ENCODE data around the gene RIC1. TPM values are rescaled to one million over a fixed set of nuclear protein-coding genes. Genes with fewer than 3 reads are reported as not detected.
A peak's percentile ranks its signal among the peaks of the same experiment; 100 is the strongest.

The RIC1 gene
- total and polyA plus RNA-seq, 2 of the 4 experiments (the other 2 are of a cell fraction) = 28.8 to 76.9 TPM

DNA sequence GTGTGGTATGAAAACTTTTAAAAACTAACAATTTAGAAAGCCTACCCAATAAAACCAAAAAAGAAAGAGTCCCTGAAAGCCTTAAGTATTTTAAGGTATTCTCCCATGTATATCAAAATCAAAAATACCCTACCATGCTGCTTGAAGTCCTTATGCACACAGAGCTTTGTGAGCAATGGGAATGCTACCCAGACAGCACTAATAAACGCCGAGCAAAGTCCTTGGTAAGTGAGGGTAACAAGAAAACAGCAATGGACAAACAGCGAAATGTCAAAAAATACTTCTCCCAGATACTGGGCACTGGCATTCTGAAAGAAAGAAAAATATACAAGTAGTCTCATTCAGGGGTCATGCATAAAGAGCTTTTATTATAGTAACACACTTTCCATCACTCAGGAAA, 176.6 kb downstream of the RIC1 start:
- Histone ChIP-seq H4K8ac (ENCODE audit: low read depth in 2 of 2, low read length in 2 of 2) (no peak overlapping the region), H2AFZ (replicated peaks; ENCODE audit: low read length, poor library complexity) (no peak overlapping the region), H3K56ac (ENCODE audit: extremely low read depth, insufficient read depth, low read length) (no peak overlapping the region), H3K4ac (ENCODE audit: low read depth, low read length) (no peak overlapping the region), H2AK5ac (ENCODE audit: low read depth, low read length) (no peak overlapping the region), H3K18ac (ENCODE audit: low read depth, low read length) (no peak overlapping the region), H2BK5ac (ENCODE audit: low read depth, low read length, poor library complexity, severe bottlenecking) (no peak overlapping the region), H3K4me1 (ENCODE audit: control insufficient read depth, insufficient read depth, low read length) (no peaks in the 10 kb centered on the region), H2BK120ac (ENCODE audit: low read depth, low read length) (no peak overlapping the region), H3K9me3 (ENCODE audit: control insufficient read depth, insufficient read depth, low read length) (no peaks in the 10 kb centered on the region), H4K91ac (ENCODE audit: insufficient read depth, low read depth, low read length) (no peak overlapping the region), H3K4me2 (ENCODE audit: low read depth, low read length) (no peak overlapping the region), H3K9ac (ENCODE audit: low read depth, low read length) (no peak overlapping the region), H3K23ac (ENCODE audit: low read depth, low read length) (no peak overlapping the region), H3K27ac (ENCODE audit: insufficient read depth, low read length) (no peak overlapping the region), H3K27me3 (ENCODE audit: control insufficient read depth, insufficient read depth, low read length) (no peaks in the 10 kb centered on the region), H2AK9ac (replicated peaks; ENCODE audit: low read depth, low read length, poor library complexity) (no peak overlapping the region), H3K4me3 (ENCODE audit: insufficient read depth, low read depth, low read length) (no peak overlapping the region), H3K14ac (replicated peaks; ENCODE audit: low read depth, low read length) (no peak overlapping the region), H2BK15ac (ENCODE audit: low read depth, low read length) (no peak overlapping the region), H3K36me3 (ENCODE audit: control insufficient read depth, insufficient read depth, low read length) (no peaks in the 10 kb centered on the region), H3K79me1 (ENCODE audit: low read depth in 1 of 2, low read length in 2 of 2) (no peaks in the 10 kb centered on the region), H4K5ac (ENCODE audit: low read depth, low read length) (no peak overlapping the region), H2BK20ac (ENCODE audit: low read depth, low read length) (no peak overlapping the region), H4K20me1 (ENCODE audit: insufficient read depth, low read length) (no peaks in the 10 kb centered on the region), H3K9me1 (ENCODE audit: insufficient read depth, low read length) (no peaks in the 10 kb centered on the region)
- ATAC-seq (ENCODE audit: low read depth) (peak; percentile 21; the same call in 1 of the 2 replicates), DNase-seq (no peak)
- CTCF ChIA-PET = no interaction called here
- intact Hi-C loops (cut with micrococcal nuclease) (no loop called here), in situ Hi-C loops (cut with MboI; ENCODE audit: low sequenced_read_pairs) (no loop called here), dilution Hi-C loops (cut with HindIII; ENCODE audit: low sequenced_read_pairs, unreplicated experiment) (no loop called here)
- WGBS, 2 experiments (ENCODE audit: extremely low coverage in 2 of 2, insufficient read length in 1 of 2) = no CpG with 5 or more reads among the region's 3 CpGs
- TF ChIP-seq RFX5 (IDR thresholded peaks at IDR 0.05; ENCODE audit: low read depth, low read length) (no peak), MXI1 (IDR thresholded peaks at IDR 0.05; ENCODE audit: borderline replicate concordance, low read depth, low read length) (no peak), CEBPB (IDR thresholded peaks at IDR 0.05; ENCODE audit: low read depth, low read length) (no peak), ELK1 (IDR thresholded peaks at IDR 0.05; ENCODE audit: borderline replicate concordance, low read depth, low read length) (no peak), SMC3 (IDR thresholded peaks at IDR 0.05; ENCODE audit: low read depth, low read length) (no peak), POLR2A (IDR thresholded peaks at IDR 0.05; ENCODE audit: low read depth, low read length) (no peak), MAZ (IDR thresholded peaks at IDR 0.05; ENCODE audit: borderline replicate concordance, low read depth, low read length) (no peak), RCOR1 (IDR thresholded peaks at IDR 0.05; ENCODE audit: insufficient replicate concordance, low read length) (no peak), FOS (IDR thresholded peaks at IDR 0.05; ENCODE audit: low read depth, low read length) (no peak), MAFK (IDR thresholded peaks at IDR 0.05; ENCODE audit: low read depth, low read length) (no peak), CHD1 (IDR thresholded peaks at IDR 0.05; ENCODE audit: low read depth, low read length) (no peak), CTCF (conservative IDR thresholded peaks at IDR 0.05; ENCODE audit: low read depth, low read length) (no peak), NFE2L2 (IDR thresholded peaks at IDR 0.05; ENCODE audit: low read depth, low read length) (no peak), RAD21 (IDR thresholded peaks at IDR 0.05; ENCODE audit: low read length) (no peak)
- TF ChIP-seq, protein P1, sequence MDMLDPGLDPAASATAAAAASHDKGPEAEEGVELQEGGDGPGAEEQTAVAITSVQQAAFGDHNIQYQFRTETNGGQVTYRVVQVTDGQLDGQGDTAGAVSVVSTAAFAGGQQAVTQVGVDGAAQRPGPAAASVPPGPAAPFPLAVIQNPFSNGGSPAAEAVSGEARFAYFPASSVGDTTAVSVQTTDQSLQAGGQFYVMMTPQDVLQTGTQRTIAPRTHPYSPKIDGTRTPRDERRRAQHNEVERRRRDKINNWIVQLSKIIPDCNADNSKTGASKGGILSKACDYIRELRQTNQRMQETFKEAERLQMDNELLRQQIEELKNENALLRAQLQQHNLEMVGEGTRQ (IDR thresholded peaks at IDR 0.05; ENCODE audit: low read depth, low read length) = no peak
- no TSS peak for BruUV-seq (replicated peaks)
- POLR2A ChIA-PET (ENCODE audit: unreplicated experiment) = no interaction called here
